PFSK-1 (cell line): ENCODE results near the gene SMIM22.

Experiments
- FOXP2 ChIP-seq: optimal IDR thresholded peaks from 2 replicates; pipeline ENCODE3; 2011; ENCODE audit warnings: borderline replicate concordance, control low read depth, inconsistent platforms; ENCODE audit not compliant: insufficient read depth; ENCODE audit errors: extremely low read length, extremely low read depth
- POLR2AphosphoS5 ChIP-seq: IDR thresholded peaks from 2 replicates; pipeline ENCODE4 v1.6.1; 2012; ENCODE audit warnings: low read depth, mild to moderate bottlenecking, control low read depth, low read length, moderate library complexity
- REST ChIP-seq, 2 experiments: IDR thresholded peaks; 2 replicates each; pipeline versions ENCODE4 v1.6.1 to v1.8.0; 2011 to 2012; ENCODE audit warnings: low read depth in 2 of 2, low read length in 2 of 2, control low read depth in 1 of 2, inconsistent platforms in 1 of 2, mild to moderate bottlenecking in 1 of 2, moderate library complexity in 1 of 2; ENCODE audit not compliant: insufficient read depth in 1 of 2
- SIN3A ChIP-seq: IDR thresholded peaks from 2 replicates; pipeline ENCODE4 v1.6.1; 2012; ENCODE audit warnings: mild to moderate bottlenecking, low read length, moderate library complexity, borderline replicate concordance; ENCODE audit not compliant: insufficient read depth
- TAF1 ChIP-seq: IDR thresholded peaks from 2 replicates; pipeline ENCODE4 v1.6.1; 2012; ENCODE audit warnings: low read length, control low read depth, borderline replicate concordance; ENCODE audit not compliant: insufficient read depth

The SMIM22 gene

DNA sequence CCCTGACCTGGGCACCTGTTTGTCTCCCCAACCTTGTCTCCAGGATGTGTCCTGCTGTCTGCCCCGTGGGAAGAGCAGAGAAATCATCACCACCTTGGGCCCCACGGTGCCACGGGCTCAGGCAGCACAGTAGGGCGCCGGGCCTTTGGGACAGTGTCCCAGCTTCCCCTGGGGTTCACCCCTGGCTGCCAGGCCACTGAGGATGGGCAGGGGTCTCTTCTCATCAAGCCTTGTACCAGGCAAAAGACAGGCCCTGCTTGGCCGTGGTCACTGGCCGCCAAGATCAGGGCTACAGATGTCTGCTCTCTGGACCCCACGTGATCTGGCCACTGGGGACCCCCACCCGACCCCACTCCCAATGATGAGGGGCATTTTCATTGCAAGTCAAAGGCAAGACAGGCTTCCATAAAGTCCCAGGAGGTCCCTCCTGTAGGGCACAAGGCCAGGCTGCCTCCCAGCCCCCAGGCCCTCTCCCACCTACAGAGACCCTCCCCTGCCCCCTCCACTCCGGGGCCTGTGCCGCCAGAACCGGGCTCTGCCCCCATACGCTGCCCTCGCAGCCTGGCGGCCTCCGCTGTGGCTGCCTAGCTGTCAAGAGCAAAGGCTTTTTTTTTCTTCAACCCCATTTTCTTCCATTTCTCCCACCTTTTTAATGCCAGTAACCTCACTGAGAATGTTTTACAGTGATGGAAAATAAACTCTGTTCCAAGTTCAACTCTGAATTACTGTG, 46.3 kb upstream of the SMIM22 start:
- no peak for TF ChIP-seq FOXP2
- TF ChIP-seq TAF1: no peak
- TF ChIP-seq REST (IDR thresholded peaks at IDR 0.05; ENCODE audit: insufficient read depth in 1 of 2, low read depth in 2 of 2, low read length in 2 of 2): no peak
- TF ChIP-seq POLR2AphosphoS5: no peak
- no peak for TF ChIP-seq SIN3A

GRCh38 chr16:4749700-4750257, 45.4 kb upstream of the SMIM22 start:
- TF ChIP-seq REST (IDR thresholded peaks at IDR 0.05; ENCODE audit: insufficient read depth in 1 of 2, low read depth in 2 of 2, low read length in 2 of 2) (no peak), POLR2AphosphoS5 (no peak), FOXP2 (no peak), TAF1 (no peak), SIN3A (no peak)

DNA sequence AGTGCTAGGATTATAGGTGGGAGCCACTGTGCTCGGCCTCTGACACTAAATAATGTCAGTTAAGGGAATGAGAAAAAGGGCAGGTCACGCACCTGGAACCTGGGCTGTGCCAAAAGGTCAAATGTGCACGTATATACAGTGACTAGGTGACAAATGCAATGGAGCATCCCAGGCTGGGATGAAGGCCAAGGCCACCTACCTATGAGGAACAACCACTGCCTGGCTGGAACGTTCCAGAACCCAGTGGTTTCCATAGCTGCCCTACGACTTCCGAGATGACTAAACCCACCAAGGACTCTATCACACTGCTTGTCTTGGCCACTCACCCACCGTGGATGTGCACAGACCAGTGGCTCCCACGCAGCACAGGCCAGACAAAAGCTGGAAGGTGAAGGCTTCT, 44.3 kb upstream of the SMIM22 start:
- TF ChIP-seq SIN3A (no peak), TAF1 (no peak), FOXP2 (no peak), REST (IDR thresholded peaks at IDR 0.05; ENCODE audit: insufficient read depth in 1 of 2, low read depth in 2 of 2, low read length in 2 of 2) (no peak), POLR2AphosphoS5 (no peak)

GRCh38 chr16:4752351-4753100, 42.6 kb upstream of the SMIM22 start:
- no peak for TF ChIP-seq FOXP2
- no peak for TF ChIP-seq SIN3A
- no peak for TF ChIP-seq TAF1
- no peak for TF ChIP-seq REST (IDR thresholded peaks at IDR 0.05; ENCODE audit: insufficient read depth in 1 of 2, low read depth in 2 of 2, low read length in 2 of 2)
- no peak for TF ChIP-seq POLR2AphosphoS5
